GM12878 (cell line): ENCODE data around the gene ERFL.

Experiments
- ATF2 ChIP-seq: IDR thresholded peaks from 2 replicates; pipeline ENCODE4 v1.6.1; 2012; ENCODE audit warnings: low read length, inconsistent platforms
- CBFB ChIP-seq: IDR thresholded peaks from 2 replicates; pipeline ENCODE4 v1.6.1; 2016; ENCODE audit warnings: antibody characterized with exemption, low read depth
- EP300 ChIP-seq, 2 experiments: fragments of 150-350 bp in 1 of 2; IDR thresholded peaks; 2 replicates each; pipeline ENCODE4 v1.6.1; 2011 to 2012; ENCODE audit warnings: low read depth in 2 of 2, low read length in 2 of 2, borderline replicate concordance in 1 of 2, improper control_type of control experiment in 1 of 2, inconsistent platforms in 1 of 2; ENCODE audit not compliant: control insufficient read depth in 1 of 2
- EZH2 ChIP-seq: IDR thresholded peaks from 2 replicates; pipeline ENCODE4 v1.6.1; 2012; ENCODE audit warnings: low read depth, mild to moderate bottlenecking, control low read depth, inconsistent platforms, low read length, borderline replicate concordance; ENCODE audit not compliant: control insufficient read depth
- HDAC6 ChIP-seq: fragments of 200-600 bp; sonication (generic); IDR thresholded peaks from one replicate; pipeline ENCODE4 v1.8.0; 2017; ENCODE audit warnings: antibody characterized with exemption; ENCODE audit not compliant: unreplicated experiment
- STAT1 ChIP-seq: fragments of 450-650 bp; conservative IDR thresholded peaks from 2 replicates; pipeline ENCODE4 v1.6.1; 2014; ENCODE audit warnings: antibody characterized with exemption, mild to moderate bottlenecking
- ZBTB40 ChIP-seq: fragments of 450-650 bp; IDR thresholded peaks from 2 replicates; pipeline ENCODE4 v1.6.1; 2016; ENCODE audit warnings: mild to moderate bottlenecking, moderate library complexity, borderline replicate concordance
- TF ChIP-seq, protein P1 (sequence below), 3 experiments: IDR thresholded peaks in 2 of 3; conservative IDR thresholded peaks in 1 of 3; 2 replicates each; pipeline ENCODE4 v1.5.1; 2011; ENCODE audit warnings: low read depth in 3 of 3, low read length in 3 of 3, mild to moderate bottlenecking in 3 of 3, control low read depth in 2 of 3, moderate library complexity in 2 of 3, inconsistent platforms in 1 of 3, mixed read lengths in 1 of 3; ENCODE audit not compliant: control insufficient read depth in 2 of 3, insufficient read depth in 1 of 3; ENCODE audit errors: extremely low read depth in 1 of 3

DNA sequence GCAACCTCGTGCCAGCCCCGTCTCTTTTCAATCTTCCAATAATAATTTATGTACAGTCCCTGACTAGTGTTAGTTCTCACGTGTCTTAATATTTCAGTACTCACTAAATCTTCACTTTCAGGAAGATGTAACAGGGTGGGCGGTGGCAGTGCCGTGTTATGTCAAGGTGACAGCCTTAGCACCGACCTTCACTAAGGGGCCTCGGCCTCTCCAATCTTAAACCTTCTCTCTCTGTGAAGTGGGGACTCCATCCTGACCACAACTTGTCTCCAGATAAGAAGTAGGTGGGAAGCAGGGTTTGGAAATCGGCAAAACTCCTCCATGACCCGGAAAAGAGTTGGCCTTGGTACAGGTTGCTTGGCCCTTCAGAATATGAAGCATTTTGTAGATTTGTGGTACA is 66.4 kb downstream of the ERFL start:
- TF ChIP-seq EZH2 (no peak), ATF2 (no peak), EP300 (IDR thresholded peaks at IDR 0.05; ENCODE audit: borderline replicate concordance in 1 of 2, control insufficient read depth in 1 of 2, low read depth in 2 of 2, low read length in 2 of 2) (no peak), ZBTB40 (no peak), CBFB (no peak), STAT1 (no peak), HDAC6 (no peak)
- TF ChIP-seq, protein P1, sequence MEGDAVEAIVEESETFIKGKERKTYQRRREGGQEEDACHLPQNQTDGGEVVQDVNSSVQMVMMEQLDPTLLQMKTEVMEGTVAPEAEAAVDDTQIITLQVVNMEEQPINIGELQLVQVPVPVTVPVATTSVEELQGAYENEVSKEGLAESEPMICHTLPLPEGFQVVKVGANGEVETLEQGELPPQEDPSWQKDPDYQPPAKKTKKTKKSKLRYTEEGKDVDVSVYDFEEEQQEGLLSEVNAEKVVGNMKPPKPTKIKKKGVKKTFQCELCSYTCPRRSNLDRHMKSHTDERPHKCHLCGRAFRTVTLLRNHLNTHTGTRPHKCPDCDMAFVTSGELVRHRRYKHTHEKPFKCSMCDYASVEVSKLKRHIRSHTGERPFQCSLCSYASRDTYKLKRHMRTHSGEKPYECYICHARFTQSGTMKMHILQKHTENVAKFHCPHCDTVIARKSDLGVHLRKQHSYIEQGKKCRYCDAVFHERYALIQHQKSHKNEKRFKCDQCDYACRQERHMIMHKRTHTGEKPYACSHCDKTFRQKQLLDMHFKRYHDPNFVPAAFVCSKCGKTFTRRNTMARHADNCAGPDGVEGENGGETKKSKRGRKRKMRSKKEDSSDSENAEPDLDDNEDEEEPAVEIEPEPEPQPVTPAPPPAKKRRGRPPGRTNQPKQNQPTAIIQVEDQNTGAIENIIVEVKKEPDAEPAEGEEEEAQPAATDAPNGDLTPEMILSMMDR (IDR thresholded peaks at IDR 0.05 in 2 of 3, conservative IDR thresholded peaks at IDR 0.05 in 1 of 3; ENCODE audit: control insufficient read depth in 2 of 3, extremely low read depth in 1 of 3, insufficient read depth in 1 of 3, low read depth in 3 of 3, low read length in 3 of 3), result no peak
